ENCODE results near the gene HLA-DMB.

DNA sequence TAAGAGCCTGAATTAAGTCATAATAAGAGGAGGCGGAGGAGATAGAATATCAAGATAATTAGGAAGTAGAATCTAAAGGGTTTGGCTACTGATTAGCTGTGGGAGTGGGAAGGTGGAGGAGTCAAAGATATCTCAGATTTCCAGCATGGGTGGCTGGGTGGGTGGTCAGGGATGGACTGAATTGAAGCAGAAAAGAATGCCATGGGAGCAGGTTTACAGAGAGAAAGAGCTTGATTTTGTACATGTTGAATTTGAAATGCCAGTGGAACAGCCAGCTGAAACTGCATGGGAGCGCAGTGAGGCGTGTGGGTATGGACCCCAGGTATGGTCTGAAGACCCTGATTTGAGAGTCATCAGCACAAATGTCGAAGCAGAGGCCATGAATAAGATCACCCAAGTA is 13.4 kb upstream of the HLA-DMB start:
- TF ChIP-seq, protein P1, sequence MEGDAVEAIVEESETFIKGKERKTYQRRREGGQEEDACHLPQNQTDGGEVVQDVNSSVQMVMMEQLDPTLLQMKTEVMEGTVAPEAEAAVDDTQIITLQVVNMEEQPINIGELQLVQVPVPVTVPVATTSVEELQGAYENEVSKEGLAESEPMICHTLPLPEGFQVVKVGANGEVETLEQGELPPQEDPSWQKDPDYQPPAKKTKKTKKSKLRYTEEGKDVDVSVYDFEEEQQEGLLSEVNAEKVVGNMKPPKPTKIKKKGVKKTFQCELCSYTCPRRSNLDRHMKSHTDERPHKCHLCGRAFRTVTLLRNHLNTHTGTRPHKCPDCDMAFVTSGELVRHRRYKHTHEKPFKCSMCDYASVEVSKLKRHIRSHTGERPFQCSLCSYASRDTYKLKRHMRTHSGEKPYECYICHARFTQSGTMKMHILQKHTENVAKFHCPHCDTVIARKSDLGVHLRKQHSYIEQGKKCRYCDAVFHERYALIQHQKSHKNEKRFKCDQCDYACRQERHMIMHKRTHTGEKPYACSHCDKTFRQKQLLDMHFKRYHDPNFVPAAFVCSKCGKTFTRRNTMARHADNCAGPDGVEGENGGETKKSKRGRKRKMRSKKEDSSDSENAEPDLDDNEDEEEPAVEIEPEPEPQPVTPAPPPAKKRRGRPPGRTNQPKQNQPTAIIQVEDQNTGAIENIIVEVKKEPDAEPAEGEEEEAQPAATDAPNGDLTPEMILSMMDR (IDR thresholded peaks at IDR 0.05): no peak
- no peak for TF ChIP-seq POLR2A (IDR thresholded peaks at IDR 0.05; ENCODE audit: low read depth)
- TF ChIP-seq POLR2AphosphoS5 (IDR thresholded peaks at IDR 0.05): no peak
- TF ChIP-seq EP300 (IDR thresholded peaks at IDR 0.05): no peak

Data from esophagus muscularis mucosa (tissue), 4 donors.